ENCODE measurements around the gene ZSCAN21. TPM values are rescaled to one million over a fixed set of nuclear protein-coding genes. Genes with fewer than 3 reads are reported as not detected.

Gene ZSCAN21
- polyA plus RNA-seq, 2 of the 4 experiments (the other 2 are of a cell fraction): 9.1 to 18.3 TPM

- ATAC-seq (peak; percentile 5 to 18; a peak in 4 of 6 replicates), FAIRE-seq (no peak), DNase-seq (ENCODE audit: low read depth in 1 of 2, low spot score in 1 of 2) (no peak)
- Histone ChIP-seq H3K4me3 (no peak overlapping the region), H3K27ac (no peak overlapping the region), H3K4me2 (no peak overlapping the region), H3K9me3 (no peaks in the 10 kb centered on the region), H3K4me1 (peaks cover 14% of the 10 kb centered on the region)
- TF ChIP-seq CBX8 (IDR thresholded peaks at IDR 0.05) (no peak), CHD2 (IDR thresholded peaks at IDR 0.05; ENCODE audit: low read length, partially characterized antibody) (no peak)
- TF ChIP-seq, protein P1, sequence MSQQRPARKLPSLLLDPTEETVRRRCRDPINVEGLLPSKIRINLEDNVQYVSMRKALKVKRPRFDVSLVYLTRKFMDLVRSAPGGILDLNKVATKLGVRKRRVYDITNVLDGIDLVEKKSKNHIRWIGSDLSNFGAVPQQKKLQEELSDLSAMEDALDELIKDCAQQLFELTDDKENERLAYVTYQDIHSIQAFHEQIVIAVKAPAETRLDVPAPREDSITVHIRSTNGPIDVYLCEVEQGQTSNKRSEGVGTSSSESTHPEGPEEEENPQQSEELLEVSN (IDR thresholded peaks at IDR 0.05; ENCODE audit: borderline replicate concordance, low read depth): no peak
- ChIA-PET POLR2A (interaction anchor here (4.8 kb wide), 1 partner anchor 11 kb away, joined by 46 read pairs; the partner anchor contains the start of genes AP4M1 and MCM7), CTCF (interaction anchor here (0.6 to 1.5 kb wide), 4 partner anchors 10 to 317 kb away, joined by 3 to 5 read pairs (median 4); partner anchors contain the start of genes AP4M1 and MCM7)
- 96% methylated on average over 14 of the region's 14 CpGs for WGBS (ENCODE audit: missing lambda C conversion rate)
These were observed 41.2 kb downstream of the ZSCAN21 start for GRCh38 chr7:100090527-100091410.

DNA sequence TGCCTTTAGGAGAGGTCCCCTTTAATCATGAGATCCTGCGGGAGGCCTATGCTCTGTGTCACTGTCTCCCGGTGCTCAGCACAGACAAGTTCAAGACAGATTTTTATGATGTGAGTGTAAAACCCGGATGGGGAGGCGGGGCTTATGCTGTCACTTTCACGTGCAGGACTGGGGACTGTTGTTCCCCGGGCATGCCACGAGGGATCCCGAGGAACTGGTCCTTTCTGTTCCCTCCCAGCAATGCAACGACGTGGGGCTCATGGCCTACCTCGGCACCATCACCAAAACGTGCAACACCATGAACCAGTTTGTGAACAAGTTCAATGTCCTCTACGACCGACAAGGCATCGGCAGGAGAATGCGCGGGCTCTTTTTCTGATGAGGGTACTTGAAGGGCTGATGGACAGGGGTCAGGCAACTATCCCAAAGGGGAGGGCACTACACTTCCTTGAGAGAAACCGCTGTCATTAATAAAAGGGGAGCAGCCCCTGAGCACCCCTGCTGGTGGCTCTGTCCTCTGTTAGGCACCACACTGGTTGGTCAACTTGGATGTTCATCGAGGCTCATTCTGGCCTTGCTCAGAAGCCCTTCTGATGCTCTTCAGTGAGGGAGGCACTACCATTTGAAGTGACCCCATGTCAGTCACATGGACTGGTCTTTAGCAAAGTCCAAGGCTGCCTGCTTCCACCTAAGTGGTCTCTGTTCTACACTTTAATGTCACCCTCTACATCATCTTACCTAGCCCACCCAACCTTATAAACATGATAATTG lies 42.0 kb downstream of the ZSCAN21 start:
- TF ChIP-seq RARB (CRISPR knock-in tag; IDR thresholded peaks at IDR 0.05) (peak; percentile 79; the same call in 1 of the 2 replicates), TP53 (CRISPR knock-in tag; IDR thresholded peaks at IDR 0.05) (peak; percentile 89), ZNF302 (CRISPR knock-in tag; IDR thresholded peaks at IDR 0.05) (no peak), ZC3H11A (IDR thresholded peaks at IDR 0.05) (no peak), BCL3 (IDR thresholded peaks at IDR 0.05) (no peak), EHF (CRISPR knock-in tag; IDR thresholded peaks at IDR 0.05) (0 out of 2 replicates have a peak, but pooled peaks have one; percentile 25), HOXA7 (CRISPR knock-in tag; IDR thresholded peaks at IDR 0.05) (peak; percentile 88), FOSB (CRISPR knock-in tag; IDR thresholded peaks at IDR 0.05) (peak; percentile 96), JUN (IDR thresholded peaks at IDR 0.05) (0 out of 5 replicates have a peak, but pooled peaks of 1 of the 2 experiments have one; percentile 27), HEYL (CRISPR knock-in tag; IDR thresholded peaks at IDR 0.05) (no peak), CHD4 (IDR thresholded peaks at IDR 0.05; ENCODE audit: borderline replicate concordance) (no peak), POLR2AphosphoS2 (conservative IDR thresholded peaks at IDR 0.05; ENCODE audit: low read length) (peak; percentile 97), BHLHE40 (IDR thresholded peaks at IDR 0.05; ENCODE audit: low read depth, low read length) (peak; percentile 22; the same call in 1 of the 2 replicates), FOXS1 (CRISPR knock-in tag; IDR thresholded peaks at IDR 0.05) (0 out of 2 replicates have a peak, but pooled peaks have one; percentile 21), TFCP2L1 (CRISPR knock-in tag; IDR thresholded peaks at IDR 0.05) (peak; percentile 84; the same call in 1 of the 2 replicates), FOSL2 (IDR thresholded peaks at IDR 0.05) (no peak), FOSL2 (CRISPR knock-in tag; IDR thresholded peaks at IDR 0.05) (0 out of 2 replicates have a peak, but pooled peaks have one; percentile 2)
- H3K4me2 ChIP-seq: no peak overlapping the region
- 76% methylated on average over 19 of the region's 19 CpGs for WGBS (ENCODE audit: missing lambda C conversion rate)
- peaks cover 14% of the 10 kb centered on the region for H3K4me1 ChIP-seq
- peak; percentile 41 to 49; a peak in 5 of 6 replicates for ATAC-seq
- CTCF ChIA-PET: interaction anchor here (0.6 to 1.1 kb wide), 2 partner anchors 9 to 316 kb away, joined by 4 to 5 read pairs; no protein-coding TSS in a partner anchor
- H3K4me3 ChIP-seq: no peak overlapping the region
- H3K27ac ChIP-seq: no peak overlapping the region
- no peak for FAIRE-seq
- peak in 1 of 2 experiments; percentile 42 for DNase-seq (ENCODE audit: low read depth in 1 of 2, low spot score in 1 of 2)
- POLR2A ChIA-PET: interaction anchor here (4.8 kb wide), 1 partner anchor 10 kb away, joined by 46 read pairs; the partner anchor contains the start of genes AP4M1 and MCM7
- no peaks in the 10 kb centered on the region for H3K9me3 ChIP-seq
